Measurements from ENCODE around the gene MAFG.
A peak's percentile ranks its signal among the peaks of the same experiment; 100 is the strongest.

The MAFG gene

GRCh38 chr17:81870981-81871386 is 56.6 kb downstream of the MAFG start, which contains the start of gene ARHGDIA:
Gene ARHGDIA, minus strand, starts transcription at chr17:81871337. Its CDS starts 1,407 bp downstream, at chr17:81869930.
- Histone ChIP-seq H3K79me2 (ENCODE audit: low read length) (peaks cover 47% of the 10 kb centered on the region), H3K4me1 (ENCODE audit: low read length) (peaks cover 6% of the 10 kb centered on the region; the same call in 1 of the 2 replicates), H3K9me3 (replicated peaks; ENCODE audit: insufficient read depth, low read length) (no peaks in the 10 kb centered on the region)

GRCh38 chr17:81870131-81870980 is 57.2 kb downstream of the MAFG start:
- peaks cover 52% of the 10 kb centered on the region for H3K79me2 ChIP-seq (ENCODE audit: low read length)
- no peak overlapping the region for H2AFZ ChIP-seq (ENCODE audit: low read length)
- H3K4me3 ChIP-seq (ENCODE audit: low read length): peak overlapping the region; percentile 86
- H3K4me2 ChIP-seq (ENCODE audit: low read depth, low read length): peak overlapping the region; percentile 75
- no peaks in the 10 kb centered on the region for H3K27me3 ChIP-seq (replicated peaks; ENCODE audit: insufficient read depth, low read length)
- H4K20me1 ChIP-seq (ENCODE audit: insufficient read depth, low read length): no peaks in the 10 kb centered on the region; the same call in 1 of the 2 replicates
- peak overlapping the region; percentile 97 for H3K9ac ChIP-seq (ENCODE audit: low read length)
- peak; percentile 47 for DNase-seq
- H3K27ac ChIP-seq (ENCODE audit: low read length): peak overlapping the region; percentile 83
- TF ChIP-seq CTCF (IDR thresholded peaks at IDR 0.05; ENCODE audit: low read length): no peak
- peaks cover 13% of the 10 kb centered on the region for H3K36me3 ChIP-seq (replicated peaks; ENCODE audit: insufficient read depth, low read length)
- no peaks in the 10 kb centered on the region for H3K9me2 ChIP-seq (replicated peaks; ENCODE audit: insufficient read depth, low read length)
- H3K9me3 ChIP-seq (replicated peaks; ENCODE audit: insufficient read depth, low read length): no peaks in the 10 kb centered on the region
- H3K4me1 ChIP-seq (ENCODE audit: low read length): peaks cover 6% of the 10 kb centered on the region; the same call in 1 of the 2 replicates
- H3F3A ChIP-seq (ENCODE audit: insufficient read depth, low read length): peaks cover 57% of the 10 kb centered on the region

More at GRCh38 chr17:81870981-81871386, 56.6 kb downstream of the MAFG start, which contains the start of gene ARHGDIA:
- H2AFZ ChIP-seq (ENCODE audit: low read length): peak within 1 kb of the TSS; percentile 80
- H3K9me2 ChIP-seq (replicated peaks; ENCODE audit: insufficient read depth, low read length): no peaks in the 10 kb centered on the region
- H3K4me3 ChIP-seq (ENCODE audit: low read length): peak within 1 kb of the TSS; percentile 95
- H3K27me3 ChIP-seq (replicated peaks; ENCODE audit: insufficient read depth, low read length): no peaks in the 10 kb centered on the region
- peaks cover 51% of the 10 kb centered on the region for H3F3A ChIP-seq (ENCODE audit: insufficient read depth, low read length)
- peak within 1 kb of the TSS; percentile 96 for H3K4me2 ChIP-seq (ENCODE audit: low read depth, low read length)
- peak within 1 kb of the TSS; percentile 100 for H3K9ac ChIP-seq (ENCODE audit: low read length)
- peaks cover 13% of the 10 kb centered on the region for H3K36me3 ChIP-seq (replicated peaks; ENCODE audit: insufficient read depth, low read length)
- DNase-seq: no peak
- H4K20me1 ChIP-seq (ENCODE audit: insufficient read depth, low read length): no peaks in the 10 kb centered on the region; the same call in 1 of the 2 replicates
- TF ChIP-seq EZH2phosphoT487 (IDR thresholded peaks at IDR 0.05; ENCODE audit: low read length) (no peak), EZH2 (optimal IDR thresholded peaks at IDR 0.05; ENCODE audit: low read depth, low read length) (no peak), CTCF (IDR thresholded peaks at IDR 0.05; ENCODE audit: low read length) (no peak)
- H3K27ac ChIP-seq (ENCODE audit: low read length): peak within 1 kb of the TSS; percentile 86

GRCh38 chr17:81869221-81870130 is 58.1 kb downstream of the MAFG start:
- Histone ChIP-seq H3K27me3 (replicated peaks; ENCODE audit: insufficient read depth, low read length) (no peaks in the 10 kb centered on the region), H3K79me2 (ENCODE audit: low read length) (peaks cover 59% of the 10 kb centered on the region), H3K4me1 (ENCODE audit: low read length) (peaks cover 6% of the 10 kb centered on the region; the same call in 1 of the 2 replicates), H4K20me1 (ENCODE audit: insufficient read depth, low read length) (no peaks in the 10 kb centered on the region; the same call in 1 of the 2 replicates), H3K27ac (ENCODE audit: low read length) (peak overlapping the region; percentile 83; the same call in 1 of the 2 replicates), H3K9ac (ENCODE audit: low read length) (peak overlapping the region; percentile 97), H3F3A (ENCODE audit: insufficient read depth, low read length) (peaks cover 58% of the 10 kb centered on the region), H3K4me3 (ENCODE audit: low read length) (peak overlapping the region; percentile 86), H3K9me3 (replicated peaks; ENCODE audit: insufficient read depth, low read length) (no peaks in the 10 kb centered on the region), H2AFZ (ENCODE audit: low read length) (no peak overlapping the region), H3K36me3 (replicated peaks; ENCODE audit: insufficient read depth, low read length) (peaks cover 13% of the 10 kb centered on the region), H3K4me2 (ENCODE audit: low read depth, low read length) (peak overlapping the region; percentile 75), H3K9me2 (replicated peaks; ENCODE audit: insufficient read depth, low read length) (no peaks in the 10 kb centered on the region)
- TF ChIP-seq EZH2 (optimal IDR thresholded peaks at IDR 0.05; ENCODE audit: low read depth, low read length) (no peak), CTCF (IDR thresholded peaks at IDR 0.05; ENCODE audit: low read length) (peak; percentile 52)
- DNase-seq: no peak

Measured in MM.1S (cell line).